H9 (cell line): ENCODE measurements around the gene JKAMP. TPM values are rescaled to one million over a fixed set of nuclear protein-coding genes. Genes with fewer than 3 reads are reported as not detected.

ENCODE experiments used
- DNase-seq: peaks from one replicate; pipeline ENCODE4 v3.0.0-alpha.2; 2017
- H2AFZ ChIP-seq: one replicate; pipeline ENCODE4 v1.6.1; 2013; ENCODE audit warnings: mild to moderate bottlenecking, low read length, control low read depth, moderate library complexity
- H2AK5ac ChIP-seq: 2 replicates; pipeline ENCODE4 v1.6.1; 2013; ENCODE audit warnings: low read length, control low read depth, mixed read lengths; ENCODE audit not compliant: insufficient read length
- H2BK120ac ChIP-seq: one replicate; pipeline ENCODE4 v1.6.1; 2013; ENCODE audit warnings: low read depth, mild to moderate bottlenecking, low read length, control low read depth, inconsistent platforms; ENCODE audit not compliant: poor library complexity, severe bottlenecking
- H2BK12ac ChIP-seq: 2 replicates; pipeline ENCODE4 v1.6.1; 2013; ENCODE audit warnings: low read length, control low read depth, mixed read lengths, low read depth; ENCODE audit not compliant: insufficient read length
- H2BK15ac ChIP-seq: 2 replicates; pipeline ENCODE4 v1.6.1; 2013; ENCODE audit warnings: low read depth, low read length, control low read depth
- H2BK20ac ChIP-seq: one replicate; pipeline ENCODE4 v1.6.1; 2013; ENCODE audit warnings: low read depth, mild to moderate bottlenecking, low read length, control low read depth, inconsistent platforms; ENCODE audit not compliant: poor library complexity, severe bottlenecking
- H2BK5ac ChIP-seq: 2 replicates; pipeline ENCODE4 v1.6.1; 2013; ENCODE audit warnings: low read length, control low read depth, mixed read lengths; ENCODE audit not compliant: insufficient read length
- H3K14ac ChIP-seq: 2 replicates; pipeline ENCODE4 v1.6.1; 2013; ENCODE audit warnings: low read length, control low read depth; ENCODE audit not compliant: insufficient read depth
- H3K18ac ChIP-seq: 2 replicates; pipeline ENCODE4 v1.6.1; 2013; ENCODE audit warnings: low read depth, mild to moderate bottlenecking, mixed read lengths, low read length, control low read depth; ENCODE audit not compliant: insufficient read length
- H3K23ac ChIP-seq: 2 replicates; pipeline ENCODE4 v1.6.1; 2013; ENCODE audit warnings: low read length, control low read depth, mixed read lengths, low read depth; ENCODE audit not compliant: insufficient read length
- H3K23me2 ChIP-seq: 2 replicates; pipeline ENCODE4 v1.6.1; 2013; ENCODE audit warnings: low read depth, mild to moderate bottlenecking, mixed read lengths, low read length, control low read depth; ENCODE audit not compliant: insufficient read length, poor library complexity, severe bottlenecking
- H3K27ac ChIP-seq: 2 replicates; pipeline ENCODE4 v1.5.1; 2013; ENCODE audit warnings: low read length, control low read depth, mixed read lengths, low read depth; ENCODE audit not compliant: insufficient read length
- H3K27me3 ChIP-seq: 2 replicates; pipeline ENCODE4 v1.6.1; 2013; ENCODE audit warnings: low read length, control low read depth, inconsistent platforms; ENCODE audit not compliant: insufficient read depth
- H3K4ac ChIP-seq: 2 replicates; pipeline ENCODE4 v1.6.1; 2013; ENCODE audit warnings: low read depth, mild to moderate bottlenecking, control low read depth, inconsistent platforms, low read length, moderate library complexity
- H3K4me1 ChIP-seq: 2 replicates; pipeline ENCODE4 v1.6.1; 2013; ENCODE audit warnings: low read length, control low read depth, inconsistent platforms; ENCODE audit not compliant: insufficient read depth
- H3K4me2 ChIP-seq: 2 replicates; pipeline ENCODE4 v1.6.1; 2013; ENCODE audit warnings: low read length, control low read depth, mixed read lengths; ENCODE audit not compliant: insufficient read length, insufficient read depth
- H3K56ac ChIP-seq: 2 replicates; pipeline ENCODE4 v1.6.1; 2013; ENCODE audit warnings: low read depth, mild to moderate bottlenecking, mixed read lengths, low read length, control low read depth; ENCODE audit not compliant: insufficient read length
- H3K79me1 ChIP-seq: 2 replicates; pipeline ENCODE4 v1.6.1; 2013; ENCODE audit warnings: low read depth, mild to moderate bottlenecking, moderate library complexity, low read length, control low read depth, inconsistent platforms; ENCODE audit not compliant: insufficient read depth, poor library complexity, severe bottlenecking
- H3K79me2 ChIP-seq: 2 replicates; pipeline ENCODE4 v1.6.1; 2013; ENCODE audit warnings: low read length, control low read depth, inconsistent platforms; ENCODE audit not compliant: insufficient read depth
- H3K9ac ChIP-seq: 2 replicates; pipeline ENCODE4 v1.6.1; 2013; ENCODE audit warnings: low read length, control low read depth, mixed read lengths; ENCODE audit not compliant: insufficient read length; ENCODE audit errors: extremely low read depth
- H3K9me3 ChIP-seq: one replicate; pipeline ENCODE4 v1.6.1; 2013; ENCODE audit warnings: low read depth, low read length, inconsistent platforms; ENCODE audit not compliant: control insufficient read depth
- H3T11ph ChIP-seq: one replicate; pipeline ENCODE4 v1.6.1; 2013; ENCODE audit warnings: mild to moderate bottlenecking, low read length, control low read depth, inconsistent platforms
- H4K20me1 ChIP-seq: one replicate; pipeline ENCODE4 v1.6.1; 2013; ENCODE audit not compliant: control insufficient read depth, insufficient read length, insufficient read depth
- H4K5ac ChIP-seq: 2 replicates; pipeline ENCODE4 v1.6.1; 2013; ENCODE audit warnings: low read depth, mild to moderate bottlenecking, mixed read lengths, low read length, control low read depth; ENCODE audit not compliant: insufficient read length
- H4K8ac ChIP-seq: replicated peaks from 2 replicates; pipeline ENCODE4 v1.6.1; 2013; ENCODE audit warnings: low read length, control low read depth, mixed read lengths, low read depth; ENCODE audit not compliant: insufficient read length
- H4K91ac ChIP-seq: 2 replicates; pipeline ENCODE4 v1.6.1; 2013; ENCODE audit warnings: low read depth, mild to moderate bottlenecking, moderate library complexity, mixed read lengths, low read length, control low read depth; ENCODE audit not compliant: insufficient read length
- H3K27ac Mint-ChIP-seq, 3 experiments: 2 replicates in 2 of 3; 3 replicates in 1 of 3; pipeline ENCODE4 v1.8.0; 2020 to 2021; ENCODE audit warnings: mixed read lengths in 3 of 3, mild to moderate bottlenecking in 1 of 3, moderate library complexity in 1 of 3
- H3K27me3 Mint-ChIP-seq: 2 replicates; pipeline ENCODE4 v1.8.0; 2021; ENCODE audit warnings: low read depth, mild to moderate bottlenecking, moderate library complexity, mixed read lengths
- H3K36me3 Mint-ChIP-seq, 3 experiments: 2 replicates in 2 of 3; 3 replicates in 1 of 3; pipeline ENCODE4 v1.8.0; 2020 to 2021; ENCODE audit warnings: low read depth in 3 of 3, mixed read lengths in 3 of 3; ENCODE audit not compliant: insufficient read depth in 1 of 3
- H3K4me1 Mint-ChIP-seq, 2 experiments: 2 replicates each; pipeline ENCODE4 v1.8.0; 2020; ENCODE audit warnings: mixed read lengths in 2 of 2
- H3K4me3 Mint-ChIP-seq, 2 experiments: 2 replicates in 1 of 2; 3 replicates in 1 of 2; pipeline ENCODE4 v1.8.0; 2020 to 2021; ENCODE audit warnings: mild to moderate bottlenecking in 2 of 2, mixed read lengths in 2 of 2, moderate library complexity in 1 of 2
- H3K9me3 Mint-ChIP-seq, 2 experiments: 2 replicates in 1 of 2; 3 replicates in 1 of 2; pipeline ENCODE4 v1.8.0; 2020; ENCODE audit warnings: mild to moderate bottlenecking in 2 of 2, mixed read lengths in 2 of 2, moderate library complexity in 1 of 2
- CTCF ChIP-seq: fragments of 200-600 bp; sonication (generic); conservative IDR thresholded peaks from 3 replicates; pipeline ENCODE4 v1.8.0; 2021; ENCODE audit warnings: antibody characterized with exemption, mild to moderate bottlenecking
- WGBS: extraction: QIAGEN DNeasy Blood & Tissue Kit; methylation state at CpG from one replicate; pipeline ENCODE4 v1.1.7; 2013; ENCODE audit warnings: missing lambda C conversion rate, low lambda C conversion rate, mixed read lengths; ENCODE audit not compliant: insufficient read length; ENCODE audit errors: extremely low coverage; 5-methylcytosine and 5-hydroxymethylcytosine counted together
- total RNA-seq: library from RNA; stranded (reverse); gene quantifications from 2 replicates; pipeline ENCODE4 v1.2.1, GENCODE V29; 2021

Gene JKAMP
- total RNA-seq, 1 experiment from 2014 or later: 33.8 TPM

GRCh38 chr14:59520224-59520623 lies 35.9 kb downstream of the JKAMP start:
- no peak overlapping the region for H3K4ac ChIP-seq
- H3K79me1 ChIP-seq: no peaks in the 10 kb centered on the region
- H2BK5ac ChIP-seq: no peak overlapping the region

More at GRCh38 chr14:59520224-59520623, 35.9 kb downstream of the JKAMP start:
- no peak overlapping the region for H3K27ac ChIP-seq
- no CpG with 5 or more reads among the region's 3 CpGs for WGBS
- Mint-ChIP-seq H3K4me1 (no peaks in the 10 kb centered on the region), H3K4me3 (no peak overlapping the region), H3K36me3 (no peaks in the 10 kb centered on the region; a peak in 1 of 7 replicates), H3K27ac (no peak overlapping the region), H3K9me3 (peaks cover 0 to 2% of the 10 kb centered on the region in 2 experiments; a peak in 1 of 5 replicates), H3K27me3 (peaks cover 3% of the 10 kb centered on the region; the same call in 1 of the 2 replicates)
- no peak overlapping the region for H3K9ac ChIP-seq
- TF ChIP-seq CTCF: no peak
- no peaks in the 10 kb centered on the region for H3K23me2 ChIP-seq
- H2BK15ac ChIP-seq: no peak overlapping the region
- DNase-seq: no peak
- H3K4me1 ChIP-seq: no peaks in the 10 kb centered on the region
- H2BK12ac ChIP-seq: no peak overlapping the region
- H3K4me2 ChIP-seq: no peak overlapping the region
- H3K9me3 ChIP-seq: no peaks in the 10 kb centered on the region
- no peak overlapping the region for H2BK120ac ChIP-seq
- H2AK5ac ChIP-seq: no peak overlapping the region
- no peak overlapping the region for H3K18ac ChIP-seq
- no peak overlapping the region for H2AFZ ChIP-seq
- no peaks in the 10 kb centered on the region for H3K79me2 ChIP-seq
- no peak overlapping the region for H3T11ph ChIP-seq
- H3K56ac ChIP-seq: no peak overlapping the region
- H2BK20ac ChIP-seq: no peak overlapping the region
- no peaks in the 10 kb centered on the region for H4K20me1 ChIP-seq
- H4K91ac ChIP-seq: no peak overlapping the region
- no peaks in the 10 kb centered on the region for H3K27me3 ChIP-seq
- H4K5ac ChIP-seq: no peak overlapping the region
- H3K14ac ChIP-seq: no peak overlapping the region
- H3K23ac ChIP-seq: no peak overlapping the region
- no peak overlapping the region for H4K8ac ChIP-seq
